ENCODE results near the gene CLDN10. TPM values are rescaled to one million over a fixed set of nuclear protein-coding genes. Genes with fewer than 3 reads are reported as not detected.
"Not testable (repeated sequence)": the region's sequence is repeated elsewhere in the genome, so short reads cannot be mapped to it uniquely, and the experiment has no call there.

Gene CLDN10
- total RNA-seq, 1 donor from 2014 or later = 3.0 TPM

- Mint-ChIP-seq H3K27ac (no peak overlapping the region), H3K36me3 (ENCODE audit: insufficient read depth) (no peaks in the 10 kb centered on the region), H3K9me3 (ENCODE audit: low read depth) (no peaks in the 10 kb centered on the region), H3K27me3 (no peaks in the 10 kb centered on the region), H3K4me3 (ENCODE audit: low read depth) (no peak overlapping the region), H3K4me1 (ENCODE audit: low read depth) (peaks cover 2% of the 10 kb centered on the region)
- DNase-seq (ENCODE audit: low spot score, unreplicated experiment) = no peak
- TF ChIP-seq, protein P1, sequence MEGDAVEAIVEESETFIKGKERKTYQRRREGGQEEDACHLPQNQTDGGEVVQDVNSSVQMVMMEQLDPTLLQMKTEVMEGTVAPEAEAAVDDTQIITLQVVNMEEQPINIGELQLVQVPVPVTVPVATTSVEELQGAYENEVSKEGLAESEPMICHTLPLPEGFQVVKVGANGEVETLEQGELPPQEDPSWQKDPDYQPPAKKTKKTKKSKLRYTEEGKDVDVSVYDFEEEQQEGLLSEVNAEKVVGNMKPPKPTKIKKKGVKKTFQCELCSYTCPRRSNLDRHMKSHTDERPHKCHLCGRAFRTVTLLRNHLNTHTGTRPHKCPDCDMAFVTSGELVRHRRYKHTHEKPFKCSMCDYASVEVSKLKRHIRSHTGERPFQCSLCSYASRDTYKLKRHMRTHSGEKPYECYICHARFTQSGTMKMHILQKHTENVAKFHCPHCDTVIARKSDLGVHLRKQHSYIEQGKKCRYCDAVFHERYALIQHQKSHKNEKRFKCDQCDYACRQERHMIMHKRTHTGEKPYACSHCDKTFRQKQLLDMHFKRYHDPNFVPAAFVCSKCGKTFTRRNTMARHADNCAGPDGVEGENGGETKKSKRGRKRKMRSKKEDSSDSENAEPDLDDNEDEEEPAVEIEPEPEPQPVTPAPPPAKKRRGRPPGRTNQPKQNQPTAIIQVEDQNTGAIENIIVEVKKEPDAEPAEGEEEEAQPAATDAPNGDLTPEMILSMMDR (IDR thresholded peaks at IDR 0.05; ENCODE audit: unreplicated experiment) = no peak
Observed at GRCh38 chr13:95508996-95509395, 43.5 kb upstream of the CLDN10 start.

GRCh38 chr13:95509521-95510310, 42.8 kb upstream of the CLDN10 start:
- H3K27ac Mint-ChIP-seq = no peak overlapping the region
- no peaks in the 10 kb centered on the region for H3K9me3 Mint-ChIP-seq (ENCODE audit: low read depth)
- H3K4me1 Mint-ChIP-seq (ENCODE audit: low read depth) = peaks cover 2% of the 10 kb centered on the region
- no peak overlapping the region for H3K4me3 Mint-ChIP-seq (ENCODE audit: low read depth)
- DNase-seq (ENCODE audit: low spot score, unreplicated experiment) = no peak
- H3K36me3 Mint-ChIP-seq (ENCODE audit: insufficient read depth) = no peaks in the 10 kb centered on the region
- TF ChIP-seq, protein P1 (IDR thresholded peaks at IDR 0.05; ENCODE audit: unreplicated experiment) = no peak
- no peaks in the 10 kb centered on the region for H3K27me3 Mint-ChIP-seq

GRCh38 chr13:95510950-95511349, 41.6 kb upstream of the CLDN10 start:
- Mint-ChIP-seq H3K27me3 (no peaks in the 10 kb centered on the region), H3K27ac (no peak overlapping the region), H3K4me3 (ENCODE audit: low read depth) (no peak overlapping the region), H3K4me1 (ENCODE audit: low read depth) (no peaks in the 10 kb centered on the region), H3K9me3 (ENCODE audit: low read depth) (no peaks in the 10 kb centered on the region), H3K36me3 (ENCODE audit: insufficient read depth) (no peaks in the 10 kb centered on the region)
- no peak for DNase-seq (ENCODE audit: low spot score, unreplicated experiment)
- TF ChIP-seq, protein P1 (IDR thresholded peaks at IDR 0.05; ENCODE audit: unreplicated experiment) = no peak

DNA sequence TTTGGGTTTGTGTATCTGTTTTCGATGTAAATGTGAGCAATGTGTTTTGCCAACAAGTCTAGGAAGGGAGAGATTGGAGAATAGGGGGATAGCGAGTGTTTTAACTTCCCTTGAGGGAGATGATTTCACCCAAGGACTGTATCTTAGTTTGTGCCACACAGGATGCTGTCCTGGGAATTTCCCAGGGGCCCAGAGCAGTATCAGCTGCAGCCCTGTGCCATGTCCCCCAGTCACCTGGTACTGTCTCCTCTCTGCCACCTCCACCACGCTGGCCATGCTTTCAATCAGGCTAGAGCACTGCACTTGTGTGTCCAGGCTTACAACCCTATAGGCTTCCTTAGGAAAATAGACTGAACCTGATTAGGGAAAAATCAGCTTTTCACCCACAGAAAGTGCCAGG, 40.1 kb upstream of the CLDN10 start:
- no peaks in the 10 kb centered on the region for H3K9me3 Mint-ChIP-seq (ENCODE audit: low read depth)
- H3K27me3 Mint-ChIP-seq = peaks cover 6% of the 10 kb centered on the region
- TF ChIP-seq, protein P1 (IDR thresholded peaks at IDR 0.05; ENCODE audit: unreplicated experiment) = no peak
- DNase-seq (ENCODE audit: low spot score, unreplicated experiment) = no peak
- no peaks in the 10 kb centered on the region for H3K4me1 Mint-ChIP-seq (ENCODE audit: low read depth)
- no peak overlapping the region for H3K27ac Mint-ChIP-seq
- no peak overlapping the region for H3K4me3 Mint-ChIP-seq (ENCODE audit: low read depth)
- no peaks in the 10 kb centered on the region for H3K36me3 Mint-ChIP-seq (ENCODE audit: insufficient read depth)

DNA sequence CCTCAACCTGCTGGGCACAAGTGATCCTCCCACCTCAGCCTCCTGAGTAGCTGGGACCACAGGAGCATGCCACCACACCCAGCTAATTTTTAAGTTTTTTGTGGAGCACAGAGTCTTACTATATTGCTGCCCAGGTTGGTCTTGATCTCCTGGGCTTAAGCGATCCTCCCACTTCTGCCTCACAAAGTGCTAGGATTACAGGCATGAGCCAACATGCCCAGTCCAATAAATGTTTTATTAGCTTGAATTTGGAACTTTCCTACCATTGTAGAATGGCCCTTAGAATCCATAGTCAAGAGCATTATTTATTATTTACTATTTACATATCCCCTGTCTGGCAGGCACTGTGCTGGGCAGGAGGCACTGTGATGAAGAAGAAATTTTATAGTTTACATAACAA, 39.6 kb upstream of the CLDN10 start:
- Mint-ChIP-seq H3K27me3 (peaks cover 6% of the 10 kb centered on the region), H3K27ac (no peak overlapping the region), H3K4me3 (ENCODE audit: low read depth) (no peak overlapping the region), H3K4me1 (ENCODE audit: low read depth) (no peaks in the 10 kb centered on the region), H3K36me3 (ENCODE audit: insufficient read depth) (no peaks in the 10 kb centered on the region), H3K9me3 (ENCODE audit: low read depth) (no peaks in the 10 kb centered on the region)
- TF ChIP-seq, protein P1 (IDR thresholded peaks at IDR 0.05; ENCODE audit: unreplicated experiment) = no peak
- no peak for DNase-seq (ENCODE audit: low spot score, unreplicated experiment)

- DNase-seq (ENCODE audit: low spot score, unreplicated experiment); H3K9me3 Mint-ChIP-seq (ENCODE audit: low read depth); H3K27ac Mint-ChIP-seq; H3K4me3 Mint-ChIP-seq (ENCODE audit: low read depth); H3K4me1 Mint-ChIP-seq (ENCODE audit: low read depth); H3K27me3 Mint-ChIP-seq; H3K36me3 Mint-ChIP-seq (ENCODE audit: insufficient read depth): not testable (repeated sequence)
Observed at GRCh38 chr13:95515606-95516005, 36.9 kb upstream of the CLDN10 start.

All from progenitor cell of endocrine pancreas (in vitro differentiated cells).